Cerebellar cortex (tissue), 1 donor: Measurements from ENCODE around the gene AOX1.
"Not testable (repeated sequence)": the region's sequence is repeated elsewhere in the genome, so short reads cannot be mapped to it uniquely, and the experiment has no call there.

ENCODE experiments used
- DNase-seq: peaks from one replicate; pipeline ENCODE4 v3.0.0-alpha.2; 2015; ENCODE audit warnings: low spot score

The AOX1 gene

GRCh38 chr2:200585730-200586643 is at the start of gene AOX1:
Gene AOX1, plus strand, starts transcription at chr2:200586014. Its CDS starts 95 bp downstream, at chr2:200586109.
- peak; percentile 16 for DNase-seq

- DNase-seq = no peak
These were observed 47.7 kb upstream of the AOX1 start for GRCh38 chr2:200538139-200538538.

- DNase-seq = no peak
These were observed 45.0 kb upstream of the AOX1 start for GRCh38 chr2:200540793-200541192.

DNA sequence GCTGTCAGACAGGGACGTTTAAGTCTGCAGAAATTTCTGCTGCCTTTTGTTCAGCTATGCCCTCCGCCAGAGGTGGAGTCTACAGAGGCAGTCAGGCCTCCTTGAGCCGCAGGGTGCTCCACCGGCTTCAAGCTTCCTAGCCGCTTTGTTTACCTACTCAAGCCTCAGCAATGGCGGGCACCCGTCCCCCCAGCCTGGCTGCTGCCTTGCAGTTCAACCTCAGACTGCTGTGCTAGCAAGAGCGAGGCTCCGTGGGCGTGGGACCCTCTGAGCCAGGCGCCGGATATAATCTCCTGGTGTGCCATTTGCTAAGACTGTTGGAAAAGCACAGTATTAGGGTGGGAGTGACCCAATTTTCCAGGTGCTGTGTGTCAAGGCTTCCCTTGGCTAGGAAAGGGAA is 19.2 kb upstream of the AOX1 start:
- not testable (repeated sequence) for DNase-seq

DNA sequence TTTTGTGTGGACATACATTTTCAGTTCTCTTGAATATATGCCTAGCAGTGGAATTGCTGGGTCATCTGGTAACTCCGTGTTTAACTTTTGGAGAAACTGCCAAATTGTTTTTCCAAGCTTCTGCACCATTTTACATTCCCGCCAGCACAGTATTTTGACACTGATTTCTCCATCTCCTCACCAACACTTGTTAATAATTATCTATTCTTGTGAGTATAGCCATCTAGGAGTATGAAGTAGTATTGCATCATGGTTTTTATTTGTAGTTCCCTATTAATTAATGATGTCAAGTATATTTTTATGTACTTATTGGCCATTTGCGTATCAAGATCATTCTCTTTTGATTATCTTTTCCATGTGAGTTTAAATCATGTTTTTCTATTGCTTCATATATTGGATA is 17.9 kb upstream of the AOX1 start:
- no peak for DNase-seq

DNA sequence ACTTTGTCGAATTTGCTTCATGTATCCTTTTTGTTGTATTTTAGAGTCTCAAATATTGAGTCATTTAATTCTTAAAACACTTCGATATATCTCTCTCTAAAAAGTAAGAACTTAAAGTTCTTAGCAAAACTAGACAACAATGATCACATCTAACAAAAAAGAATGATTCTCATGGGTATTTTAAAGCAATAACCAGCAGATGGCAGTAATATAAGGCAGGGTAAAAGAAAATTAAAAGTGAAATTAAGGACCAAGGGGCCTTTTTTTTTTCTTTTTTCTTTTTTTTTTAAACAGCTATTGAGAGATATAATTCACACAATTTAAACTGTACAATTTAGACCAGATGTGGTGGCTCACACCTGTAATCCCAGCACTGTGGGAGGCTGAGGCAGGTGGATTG is 9.9 kb upstream of the AOX1 start:
- no peak for DNase-seq

DNA sequence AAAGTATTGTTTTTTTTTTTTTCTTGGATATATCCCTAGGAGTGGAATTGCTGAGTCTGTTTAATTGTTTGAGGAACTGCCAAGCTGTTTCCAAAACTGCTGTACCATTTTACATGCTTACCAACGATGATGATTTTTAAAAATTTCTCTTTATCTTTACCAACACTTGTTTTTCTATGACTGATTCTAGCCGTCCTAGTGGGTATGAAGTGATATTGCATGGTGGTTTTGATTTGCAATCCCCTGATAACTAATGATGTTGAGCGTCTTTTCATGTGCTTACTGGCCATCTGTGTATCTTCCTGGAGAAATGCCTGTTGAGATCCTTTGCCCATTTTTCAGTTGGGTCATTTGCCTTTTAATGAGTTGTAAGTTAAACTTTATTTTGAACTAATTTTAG is 8.8 kb upstream of the AOX1 start:
- DNase-seq = no peak

- no peak for DNase-seq
These were observed 7.0 kb upstream of the AOX1 start for GRCh38 chr2:200578778-200579177.

DNA sequence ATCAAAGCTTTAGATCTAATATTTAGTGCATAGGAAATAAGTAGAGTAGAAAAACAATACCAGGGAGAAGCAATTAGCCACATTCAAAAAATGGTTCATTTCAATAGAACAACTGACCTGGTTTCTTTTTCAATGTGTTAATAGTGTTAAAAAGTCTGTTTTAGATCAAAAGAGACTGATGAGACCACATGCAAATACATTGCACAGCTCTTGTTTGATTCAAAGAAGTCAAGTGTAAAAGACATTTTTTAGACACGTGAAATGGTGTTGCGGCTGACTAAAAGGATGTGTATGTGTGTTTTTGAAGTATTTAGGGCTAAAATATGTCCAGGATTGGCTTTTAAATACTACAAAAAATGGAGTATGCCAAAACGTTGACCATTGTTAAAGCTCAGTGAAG is 1.2 kb upstream of the AOX1 start:
- DNase-seq = no peak

- no peak for DNase-seq
These were observed 479 bp upstream of the AOX1 start for GRCh38 chr2:200585340-200585729.

GRCh38 chr2:200586644-200586975 is 796 bp downstream of the AOX1 start:
- DNase-seq = no peak

DNA sequence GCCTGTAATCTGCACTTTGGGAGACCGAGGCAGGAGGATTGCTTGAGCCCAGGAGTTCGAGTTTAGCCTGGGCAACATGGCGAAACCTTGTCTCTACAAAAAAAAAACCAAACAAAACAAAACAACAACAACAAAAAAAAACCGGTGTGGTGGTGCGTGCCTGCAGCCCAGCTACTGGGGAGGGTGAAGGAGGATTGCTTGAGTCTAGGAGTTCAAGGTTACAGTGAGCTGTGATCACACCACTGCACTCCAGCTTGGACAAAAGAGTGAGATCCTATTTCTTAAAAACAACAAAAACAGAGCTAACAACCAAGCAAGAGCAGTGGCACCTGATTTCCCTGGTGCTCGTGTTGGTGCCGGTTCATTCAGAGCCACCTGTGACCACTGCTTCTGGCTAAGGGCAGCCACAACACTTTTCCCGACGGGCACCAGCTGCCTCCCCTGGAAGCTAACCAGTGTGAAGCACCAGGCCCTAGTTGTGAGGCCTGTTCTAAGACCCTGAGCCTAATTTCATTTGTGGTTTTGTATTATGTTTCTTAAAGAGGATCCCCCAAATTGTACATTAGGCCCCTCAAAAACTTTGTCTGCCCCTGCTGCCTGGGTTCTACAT is 1.3 kb downstream of the AOX1 start:
- no peak for DNase-seq

DNA sequence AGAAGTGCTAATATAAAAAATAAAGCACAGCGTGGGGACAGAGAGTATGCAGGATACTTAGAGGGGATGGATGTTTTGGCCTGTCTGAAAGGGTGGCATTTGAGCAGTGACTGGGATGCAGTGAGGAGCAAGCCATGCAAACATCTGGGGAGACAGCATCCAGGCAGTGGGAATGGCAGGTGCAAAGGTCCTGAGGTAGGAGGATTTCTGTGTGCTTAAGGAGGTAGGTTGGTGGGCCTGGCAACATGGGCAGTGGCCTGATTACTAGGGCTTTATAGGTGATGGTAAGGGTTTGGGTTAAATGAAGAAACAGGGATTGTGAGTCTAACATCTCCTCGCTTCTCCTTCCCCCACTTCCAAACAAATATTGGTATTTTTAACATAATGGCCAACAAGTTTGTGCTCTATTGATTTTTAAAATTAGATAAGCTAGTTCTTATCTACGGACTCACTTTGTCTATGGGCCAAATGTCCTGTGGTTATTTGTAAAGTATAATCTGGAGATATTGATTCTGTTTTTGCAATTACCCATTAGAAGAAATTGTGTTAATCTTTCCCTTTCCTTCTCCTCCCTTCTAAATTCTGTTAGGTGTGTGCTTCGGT is 2.4 kb downstream of the AOX1 start:
- no peak for DNase-seq

- no peak for DNase-seq
These were observed 4.3 kb downstream of the AOX1 start for GRCh38 chr2:200590090-200590489.

DNA sequence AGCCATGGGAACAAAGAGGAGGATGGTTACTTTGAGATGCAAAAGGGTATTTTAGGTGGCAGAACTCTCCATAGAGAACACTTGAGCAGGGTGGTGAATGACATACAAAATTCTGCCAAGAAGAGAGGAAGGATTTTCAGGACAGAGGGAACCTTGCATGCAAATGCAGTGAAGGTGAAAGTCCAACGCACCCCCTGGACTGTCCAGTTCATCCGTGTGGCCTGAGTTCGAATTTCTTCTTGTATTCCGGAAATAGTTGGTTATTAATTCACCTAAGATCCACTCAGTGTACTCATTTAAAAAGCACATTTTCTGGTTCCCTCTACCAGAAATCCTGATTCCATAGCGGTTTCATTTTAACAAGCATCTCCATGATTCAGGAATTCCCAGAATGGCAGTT is 5.5 kb downstream of the AOX1 start:
- DNase-seq = no peak

DNA sequence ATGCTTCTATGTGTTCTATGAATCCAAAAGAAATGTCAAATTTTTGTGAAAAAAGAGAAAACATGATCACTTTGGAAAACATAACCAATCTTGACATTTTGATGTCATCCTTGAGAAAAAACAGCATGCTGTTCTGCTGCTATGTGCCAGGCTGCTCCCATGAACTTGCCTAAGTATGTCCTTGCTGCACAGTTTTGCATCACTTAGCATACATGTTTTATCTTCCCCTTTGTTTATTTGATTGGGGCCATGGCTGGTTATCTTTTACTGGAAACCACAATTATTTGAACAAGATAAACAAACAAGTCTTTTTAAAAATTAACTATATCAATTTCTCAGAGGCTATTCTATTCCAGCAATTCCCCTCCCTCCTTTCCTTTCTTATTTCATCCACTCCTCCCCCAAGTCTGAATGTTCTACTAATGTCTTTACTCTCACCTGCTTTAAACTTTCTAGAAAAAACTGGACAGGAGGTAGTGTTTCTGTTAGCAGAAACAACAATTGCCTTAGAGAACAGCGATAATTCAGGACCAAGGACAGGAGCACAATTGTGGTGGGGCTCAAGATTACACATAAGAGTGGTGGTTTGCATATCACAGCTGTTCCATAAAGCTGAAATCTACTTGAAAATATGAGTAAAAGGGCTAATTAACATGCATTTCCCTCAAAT is 6.7 kb downstream of the AOX1 start:
- DNase-seq = no peak

- DNase-seq = no peak
These were observed 8.1 kb downstream of the AOX1 start for GRCh38 chr2:200593905-200594304.

GRCh38 chr2:200595913-200596312 is 10.1 kb downstream of the AOX1 start:
- DNase-seq = no peak

DNA sequence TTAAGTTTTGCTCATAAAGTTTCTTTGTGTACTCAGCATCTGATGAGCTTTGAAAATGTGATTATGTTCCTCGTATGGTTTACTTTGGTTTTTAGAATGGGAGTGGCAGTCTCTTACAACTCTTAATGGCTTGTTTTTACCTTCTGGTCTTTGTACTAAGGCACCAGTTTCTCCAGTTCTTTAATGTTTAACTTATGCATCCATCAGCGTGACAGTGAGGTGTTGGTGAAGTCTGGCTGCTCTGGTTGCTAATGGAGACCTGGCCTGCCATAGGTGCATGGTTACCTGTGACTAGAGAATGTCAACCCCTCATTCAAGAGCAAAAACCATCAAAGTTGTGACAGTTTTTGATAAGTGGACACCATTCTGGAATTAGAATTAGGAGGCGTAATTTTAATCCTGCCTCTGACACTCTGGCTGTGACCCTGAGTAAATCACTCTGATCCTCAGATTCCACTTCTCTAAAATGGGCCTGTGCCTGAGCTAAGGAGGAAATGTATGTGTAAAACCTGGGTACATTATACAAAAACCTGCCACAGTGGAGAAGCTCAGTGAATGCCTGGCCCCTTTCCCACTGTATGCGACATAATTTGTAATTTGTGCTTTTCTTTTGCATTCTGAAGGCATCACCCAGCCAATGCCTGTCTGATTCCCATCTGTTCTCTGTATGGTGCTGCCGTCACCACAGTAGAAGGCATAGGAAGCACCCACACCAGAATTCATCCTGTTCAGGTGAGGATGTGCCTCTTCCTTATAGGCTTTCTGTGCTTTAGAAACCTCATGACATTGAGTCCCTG is 11.2 kb downstream of the AOX1 start:
- no peak for DNase-seq

DNA sequence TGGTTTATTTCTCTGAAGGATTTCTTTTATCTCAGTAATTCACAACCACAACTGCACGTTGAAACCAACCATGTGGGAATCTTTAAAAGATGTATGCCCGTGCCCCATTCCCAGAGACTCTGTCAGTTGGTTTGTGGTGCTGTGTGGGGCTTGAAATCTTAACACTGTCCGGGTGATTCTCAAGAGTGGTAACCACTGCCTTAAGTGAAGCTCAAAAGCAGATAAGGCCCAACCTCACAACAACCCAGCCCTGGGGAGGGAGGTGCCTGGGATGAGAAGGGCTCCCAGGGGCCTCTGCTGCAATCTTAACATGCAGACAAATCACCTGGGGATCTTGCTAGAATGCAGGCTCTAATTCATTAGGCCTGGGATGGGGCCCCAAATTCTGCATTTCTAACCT is 13.4 kb downstream of the AOX1 start:
- DNase-seq = no peak

- DNase-seq = no peak
These were observed 14.9 kb downstream of the AOX1 start for GRCh38 chr2:200600549-200601225.
